OCI-LY1 (cell line): ENCODE results near the gene NR6A1.

Experiments used
- CTCF ChIP-seq: fragments of 200-600 bp; sonication (generic), shearing (Covaris generic); IDR thresholded peaks from 2 replicates; pipeline ENCODE4 v1.5.1; 2017; ENCODE audit warnings: mild to moderate bottlenecking, antibody characterized with exemption, low read length, moderate library complexity, mixed read lengths
- EZH2 ChIP-seq: fragments of 200-600 bp; sonication (generic), shearing (Covaris generic); IDR thresholded peaks from 2 replicates; pipeline ENCODE4 v1.8.0; 2017; ENCODE audit warnings: borderline replicate concordance, mixed run types, mild to moderate bottlenecking, antibody characterized with exemption, low read length, moderate library complexity, mixed read lengths

- TF ChIP-seq EZH2 (no peak), CTCF (no peak)
Measured at GRCh38 chr9:124812441-124812876, 41.3 kb upstream of the NR6A1 start.
